Spinal cord (tissue), 10 donors: ENCODE measurements around the gene UBASH3A. TPM values are rescaled to one million over a fixed set of nuclear protein-coding genes. Genes with fewer than 3 reads are reported as not detected.
A peak's percentile ranks its signal among the peaks of the same experiment; 100 is the strongest.

Experiments
- DNase-seq, 6 donors: peaks; one replicate each; pipeline versions ENCODE4 v3.0.0 to v3.0.0-alpha.2; 2013 to 2015; ENCODE audit warnings: low spot score in 6 of 6, low read depth in 4 of 6
- H3K27ac ChIP-seq: one replicate; pipeline ENCODE4 v1.5.1; 2013; ENCODE audit warnings: low read depth, low read length, control low read depth
- H3K27me3 ChIP-seq: one replicate; pipeline ENCODE4 v1.6.1; 2013; ENCODE audit warnings: low read length; ENCODE audit not compliant: control insufficient read depth, insufficient read depth
- H3K36me3 ChIP-seq: one replicate; pipeline ENCODE4 v1.6.1; 2013; ENCODE audit warnings: low read length; ENCODE audit not compliant: control insufficient read depth, insufficient read depth
- H3K4me1 ChIP-seq: one replicate; pipeline ENCODE4 v1.6.1; 2013; ENCODE audit warnings: low read length; ENCODE audit not compliant: control insufficient read depth, insufficient read depth
- H3K4me3 ChIP-seq: one replicate; pipeline ENCODE4 v1.5.1; 2013; ENCODE audit warnings: low read depth, low read length, control low read depth
- H3K9me3 ChIP-seq: one replicate; pipeline ENCODE4 v1.6.1; 2013; ENCODE audit warnings: low read length; ENCODE audit not compliant: control insufficient read depth, insufficient read depth
- WGBS: methylation state at CpG from one replicate; pipeline ENCODE4 v1.1.5; 2013; ENCODE audit warnings: missing lambda C conversion rate; ENCODE audit not compliant: insufficient coverage; 5-methylcytosine and 5-hydroxymethylcytosine counted together
- polyA plus RNA-seq, 2 donors: library from polyadenylated mRNA; unstranded; fragments of 120-200 nt; gene quantifications; one replicate each; pipeline ENCODE4 v1.2.1, GENCODE V29; 2013; ENCODE audit not compliant: insufficient read length in 2 of 2
- small RNA-seq: library from RNA; depleted of rRNA; stranded (forward); fragments of <200 nt; gene quantifications from one replicate; pipeline ENCODE3, GENCODE V24; 2014; ENCODE audit warnings: low replicate concordance
- total RNA-seq, 2 donors: library from RNA; depleted of rRNA in 1 of 2; stranded (reverse); fragments of 120-200 nt in 1 of 2; fragments of >200 nt in 1 of 2; gene quantifications; one replicate each; pipeline versions ENCODE4 v1.2.3 to v1.2.4, GENCODE V29; 2013 to 2014
- donor health status: healthy.

The UBASH3A gene
- total and polyA plus RNA-seq, 4 donors: 0.06 TPM; not detected in 3

- DNase-seq: peak in 2 of 6 donors; percentile 59 to 71
- under 1% methylated on average over 15 of the region's 18 CpGs for WGBS
- no peaks in the 10 kb centered on the region for H3K27me3 ChIP-seq
These were observed 92.0 kb downstream of the UBASH3A start for GRCh38 chr21:42495765-42496119.

GRCh38 chr21:42496120-42496838, 92.6 kb downstream of the UBASH3A start, which contains the start of gene RSPH1:
Gene RSPH1, minus strand, starts transcription at chr21:42496224. Its CDS starts 38 bp downstream, at chr21:42496186.
- Histone ChIP-seq H3K36me3 (no peaks in the 10 kb centered on the region), H3K4me3 (peak within 1 kb of the TSS; percentile 84), H3K4me1 (peaks cover 28% of the 10 kb centered on the region), H3K9me3 (no peaks in the 10 kb centered on the region), H3K27ac (peak within 1 kb of the TSS; percentile 78), H3K27me3 (no peaks in the 10 kb centered on the region)
- under 1% methylated on average over 58 of the region's 58 CpGs for WGBS
- DNase-seq: peak; percentile 93 to 100 (median 99)

More at GRCh38 chr21:42495765-42496119, 92.0 kb downstream of the UBASH3A start:
- H3K4me1 ChIP-seq: peaks cover 28% of the 10 kb centered on the region
- H3K9me3 ChIP-seq: no peaks in the 10 kb centered on the region
- no peaks in the 10 kb centered on the region for H3K36me3 ChIP-seq
- peak overlapping the region; percentile 78 for H3K27ac ChIP-seq
- peak overlapping the region; percentile 84 for H3K4me3 ChIP-seq

- whole genome bisulfite sequencing: 5% methylated on average over 16 of the region's 19 CpGs
- Histone ChIP-seq H3K4me3 (peak overlapping the region; percentile 84), H3K36me3 (no peaks in the 10 kb centered on the region), H3K9me3 (no peaks in the 10 kb centered on the region), H3K4me1 (peaks cover 28% of the 10 kb centered on the region), H3K27me3 (no peaks in the 10 kb centered on the region), H3K27ac (peak overlapping the region; percentile 78)
- peak in 1 of 6 donors; percentile 60 for DNase-seq
These were observed 93.1 kb downstream of the UBASH3A start for GRCh38 chr21:42496839-42497202.

Small RNA genes within 50 kb of the gene (small RNA-seq; reads per million reads assigned to genes)
- not detected for gene RNU6-1149P

Other genes starting within 250 kb of the UBASH3A start
- gene ABCG1, start 184.8 kb upstream of the UBASH3A start, total RNA-seq: 10 to 100 TPM; 22.5 to 23.4 TPM
- gene ABCG1, start 184.8 kb upstream of the UBASH3A start, polyA plus RNA-seq: 10 to 100 TPM; 16.0 to 16.1 TPM
- 1 to 10 TPM; 2.4 to 8.3 TPM for gene TFF3, start 88.5 kb upstream of the UBASH3A start, total RNA-seq
- gene TFF3, start 88.5 kb upstream of the UBASH3A start, polyA plus RNA-seq: 1 to 10 TPM; 2.0 to 2.1 TPM
- not detected for gene TFF2, start 52.9 kb upstream of the UBASH3A start, total RNA-seq
- gene TFF2, start 52.9 kb upstream of the UBASH3A start, polyA plus RNA-seq: not detected
- gene TFF1, start 37.4 kb upstream of the UBASH3A start, total RNA-seq: not detected
- gene TFF1, start 37.4 kb upstream of the UBASH3A start, polyA plus RNA-seq: not detected
- gene TMPRSS3, start 7.8 kb upstream of the UBASH3A start, total RNA-seq: under 1 TPM in 1 of 2 donors, not detected in 1; 0.11 TPM
- gene TMPRSS3, start 7.8 kb upstream of the UBASH3A start, polyA plus RNA-seq: under 1 TPM; 0.08 to 0.44 TPM
- 10 to 100 TPM in 1 of 2 donors, 1 to 10 TPM in 1; 3.7 to 14.3 TPM for gene RSPH1, start 92.3 kb downstream of the UBASH3A start, total RNA-seq
- gene RSPH1, start 92.3 kb downstream of the UBASH3A start, polyA plus RNA-seq: 10 to 100 TPM; 24.8 to 37.5 TPM
- 10 to 100 TPM in 1 of 2 donors, 1 to 10 TPM in 1; 8.4 to 16.6 TPM for gene SLC37A1, start 110.0 kb downstream of the UBASH3A start, total RNA-seq
- gene SLC37A1, start 110.0 kb downstream of the UBASH3A start, polyA plus RNA-seq: 10 to 100 TPM; 28.4 to 32.3 TPM
- gene PDE9A, start 249.7 kb downstream of the UBASH3A start, total RNA-seq: 10 to 100 TPM; 13.4 to 15.3 TPM
- 10 to 100 TPM; 40.9 to 44.2 TPM for gene PDE9A, start 249.7 kb downstream of the UBASH3A start, polyA plus RNA-seq